NCI-H2029 (cell line): Measurements from ENCODE around the gene ALG8.
A peak's percentile ranks its signal among the peaks of the same experiment; 100 is the strongest.
"Not testable (repeated sequence)": the region's sequence is repeated elsewhere in the genome, so short reads cannot be mapped to it uniquely, and the experiment has no call there.

Experiments
- DNase-seq: peaks from one replicate; lab custom pipeline; 2025; lab: John Stamatoyannopoulos, UW

Gene ALG8

GRCh38 chr11:78069465-78069864 lies 70.0 kb downstream of the ALG8 start:
- peak; percentile 27 for DNase-seq

GRCh38 chr11:78067704-78068103 lies 71.7 kb downstream of the ALG8 start:
- no peak for DNase-seq

GRCh38 chr11:78066471-78066870 lies 73.0 kb downstream of the ALG8 start:
- DNase-seq, result no peak

GRCh38 chr11:78065203-78065602 lies 74.2 kb downstream of the ALG8 start:
- no peak for DNase-seq

GRCh38 chr11:78063440-78064181 lies 75.8 kb downstream of the ALG8 start, which contains the start of gene THRSP:
Gene THRSP (plus strand): TSS chr11:78063861. CDS start chr11:78063882, 21 bp downstream.
- DNase-seq, result no peak

GRCh38 chr11:78062671-78063070 lies 76.8 kb downstream of the ALG8 start:
- DNase-seq, result no peak

GRCh38 chr11:78061921-78062311 lies 77.5 kb downstream of the ALG8 start:
- DNase-seq, result no peak

GRCh38 chr11:78061088-78061920 lies 78.1 kb downstream of the ALG8 start:
- DNase-seq, result peak; percentile 54

GRCh38 chr11:78060533-78060932 lies 78.9 kb downstream of the ALG8 start:
- no peak for DNase-seq

GRCh38 chr11:78059749-78060328 lies 79.6 kb downstream of the ALG8 start:
- not testable (repeated sequence) for DNase-seq

- DNase-seq, result no peak
Observed at GRCh38 chr11:78057462-78058055, 81.9 kb downstream of the ALG8 start.

GRCh38 chr11:78056093-78056492 lies 83.3 kb downstream of the ALG8 start:
- no peak for DNase-seq

- DNase-seq, result no peak
Observed at GRCh38 chr11:78054971-78055370, 84.5 kb downstream of the ALG8 start.

GRCh38 chr11:78050964-78051831 lies 88.2 kb downstream of the ALG8 start:
- no peak for DNase-seq
